Activated naive CD4-positive, alpha-beta T cell treated with anti-CD3 and anti-CD28 coated beads, Interleukin-2, amount 50 U/mL, for 24 hours (primary cell): ENCODE measurements around the gene GPA33.

Experiments used
- H3K27ac Mint-ChIP-seq: one replicate; pipeline ENCODE4 v1.8.0; 2021; ENCODE audit warnings: mild to moderate bottlenecking, mixed read lengths
- H3K27me3 Mint-ChIP-seq: one replicate; pipeline ENCODE4 v1.8.0; 2021; ENCODE audit warnings: mixed read lengths
- H3K36me3 Mint-ChIP-seq: one replicate; pipeline ENCODE4 v1.8.0; 2021; ENCODE audit warnings: mixed read lengths
- H3K4me1 Mint-ChIP-seq: one replicate; pipeline ENCODE4 v1.8.0; 2021; ENCODE audit warnings: mixed read lengths
- H3K4me3 Mint-ChIP-seq: one replicate; pipeline ENCODE4 v1.8.0; 2021; ENCODE audit warnings: mild to moderate bottlenecking, mixed read lengths
- H3K9me3 Mint-ChIP-seq: one replicate; pipeline ENCODE4 v1.8.0; 2021; ENCODE audit warnings: mixed read lengths

GPA33 gene

DNA sequence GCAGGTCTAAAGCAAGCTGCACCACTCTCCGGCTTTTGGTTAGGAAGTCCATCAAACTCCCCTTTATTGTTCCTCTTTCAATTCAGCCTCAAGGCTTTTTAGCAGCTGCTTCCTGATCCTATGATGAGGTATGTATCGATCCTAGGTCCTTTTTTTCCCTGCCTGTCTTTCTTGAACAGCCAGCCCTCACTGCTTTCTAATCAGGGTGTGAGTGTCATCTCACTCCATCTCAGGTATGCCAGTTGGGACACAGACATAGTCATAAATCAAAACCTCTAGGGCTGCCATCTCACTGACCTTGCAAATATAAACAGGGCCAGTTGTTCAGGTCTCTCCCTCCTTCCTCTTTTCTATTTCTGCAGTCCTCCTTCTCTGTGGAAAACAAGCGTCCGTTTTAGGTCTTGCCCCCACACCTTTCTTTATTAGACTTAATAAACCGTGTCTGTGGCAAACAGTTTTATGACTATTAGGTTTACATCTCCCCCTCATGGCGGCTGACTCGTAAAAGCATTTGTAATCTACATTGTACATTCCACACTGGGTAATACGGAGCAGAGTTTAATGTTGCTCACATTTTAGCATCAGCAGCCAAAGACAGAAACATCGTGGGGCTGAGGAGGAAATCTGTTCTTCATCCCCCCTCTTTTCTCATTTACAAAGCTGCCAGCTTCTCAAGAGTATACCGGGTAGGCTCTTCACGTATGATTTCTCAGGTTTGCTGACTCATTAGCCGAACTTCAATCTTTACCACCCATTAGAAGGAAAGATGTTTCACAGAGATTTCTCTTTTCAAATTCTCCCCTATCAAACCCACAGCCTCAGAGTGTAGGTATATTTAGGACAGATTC lies 15.3 kb upstream of the GPA33 start:
- H3K4me3 Mint-ChIP-seq = peak overlapping the region; percentile 27
- peak overlapping the region; percentile 43 for H3K27ac Mint-ChIP-seq
- H3K4me1 Mint-ChIP-seq = peaks cover 62% of the 10 kb centered on the region
- no peaks in the 10 kb centered on the region for H3K27me3 Mint-ChIP-seq
- no peaks in the 10 kb centered on the region for H3K9me3 Mint-ChIP-seq
- H3K36me3 Mint-ChIP-seq = peaks cover 6% of the 10 kb centered on the region

- peaks cover 3% of the 10 kb centered on the region for H3K9me3 Mint-ChIP-seq
- peaks cover 49% of the 10 kb centered on the region for H3K4me1 Mint-ChIP-seq
- H3K36me3 Mint-ChIP-seq = no peaks in the 10 kb centered on the region
- H3K27ac Mint-ChIP-seq = peak overlapping the region; percentile 59
- no peaks in the 10 kb centered on the region for H3K27me3 Mint-ChIP-seq
- peak overlapping the region; percentile 53 for H3K4me3 Mint-ChIP-seq
Observed at GRCh38 chr1:167104256-167104633, 14.1 kb upstream of the GPA33 start.

DNA sequence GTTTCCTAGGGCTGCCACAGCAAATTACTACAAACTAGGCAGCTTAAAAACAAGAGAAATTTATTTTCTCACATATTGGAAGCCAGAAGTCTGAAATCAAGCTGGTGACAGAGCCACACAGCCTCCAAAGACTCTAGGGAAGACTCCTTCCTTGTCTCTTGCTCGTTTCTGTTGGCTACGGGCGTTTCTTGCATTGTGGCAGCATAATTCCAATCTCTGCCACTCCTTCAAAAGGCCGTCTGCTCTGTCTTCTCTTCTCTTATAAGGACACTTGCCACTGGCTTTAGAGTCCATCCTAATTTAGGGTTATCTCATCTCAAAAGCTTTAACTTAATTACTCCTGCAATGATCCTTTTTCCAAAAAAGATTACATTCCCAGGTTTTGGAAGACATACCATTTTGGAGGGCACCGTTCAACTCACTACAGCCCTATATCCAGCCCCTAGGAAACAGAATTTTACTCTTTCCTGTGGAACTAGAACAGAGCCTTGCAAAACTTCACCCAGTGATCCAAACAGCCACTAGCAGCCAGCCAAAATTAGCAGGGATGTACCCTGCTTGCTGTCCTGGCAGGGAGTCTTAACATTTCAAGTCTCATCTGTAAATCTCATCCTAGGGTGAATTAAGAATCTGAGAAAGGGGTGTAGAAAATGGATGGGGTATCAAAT lies 12.9 kb upstream of the GPA33 start:
- Mint-ChIP-seq H3K27me3 (no peaks in the 10 kb centered on the region), H3K9me3 (peaks cover 6% of the 10 kb centered on the region), H3K4me1 (peaks cover 37% of the 10 kb centered on the region), H3K36me3 (no peaks in the 10 kb centered on the region), H3K4me3 (no peak overlapping the region), H3K27ac (peak overlapping the region; percentile 35)

GRCh38 chr1:167101754-167102153 lies 11.6 kb upstream of the GPA33 start:
- no peaks in the 10 kb centered on the region for H3K36me3 Mint-ChIP-seq
- peaks cover 33% of the 10 kb centered on the region for H3K4me1 Mint-ChIP-seq
- H3K27me3 Mint-ChIP-seq = no peaks in the 10 kb centered on the region
- H3K4me3 Mint-ChIP-seq = no peak overlapping the region
- H3K27ac Mint-ChIP-seq = no peak overlapping the region
- H3K9me3 Mint-ChIP-seq = peaks cover 6% of the 10 kb centered on the region

GRCh38 chr1:167100730-167101129 lies 10.6 kb upstream of the GPA33 start:
- no peaks in the 10 kb centered on the region for H3K27me3 Mint-ChIP-seq
- peaks cover 31% of the 10 kb centered on the region for H3K4me1 Mint-ChIP-seq
- peaks cover 6% of the 10 kb centered on the region for H3K9me3 Mint-ChIP-seq
- H3K27ac Mint-ChIP-seq = no peak overlapping the region
- H3K36me3 Mint-ChIP-seq = no peaks in the 10 kb centered on the region
- no peak overlapping the region for H3K4me3 Mint-ChIP-seq

DNA sequence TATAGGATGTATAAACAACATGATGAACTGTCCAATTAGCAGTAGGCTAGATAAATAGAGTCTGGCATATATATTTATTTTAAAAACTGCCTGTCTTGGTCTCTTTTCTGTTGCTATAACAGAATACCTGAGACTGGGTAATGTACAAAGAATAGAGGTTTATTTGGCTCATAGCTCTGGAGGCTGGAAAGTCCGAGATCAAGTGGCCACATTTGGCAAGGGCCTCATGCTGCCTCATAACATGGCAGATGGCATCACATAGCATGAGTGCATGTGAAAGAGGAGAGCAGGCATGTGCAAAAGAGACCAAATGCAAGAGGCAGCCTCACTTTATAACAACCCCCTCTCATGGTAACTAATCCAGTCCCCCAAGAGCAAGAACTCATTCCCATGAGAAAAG lies 9.7 kb upstream of the GPA33 start:
- Mint-ChIP-seq H3K36me3 (no peaks in the 10 kb centered on the region), H3K4me3 (no peak overlapping the region), H3K9me3 (peaks cover 6% of the 10 kb centered on the region), H3K27me3 (no peaks in the 10 kb centered on the region), H3K4me1 (peaks cover 31% of the 10 kb centered on the region), H3K27ac (no peak overlapping the region)

DNA sequence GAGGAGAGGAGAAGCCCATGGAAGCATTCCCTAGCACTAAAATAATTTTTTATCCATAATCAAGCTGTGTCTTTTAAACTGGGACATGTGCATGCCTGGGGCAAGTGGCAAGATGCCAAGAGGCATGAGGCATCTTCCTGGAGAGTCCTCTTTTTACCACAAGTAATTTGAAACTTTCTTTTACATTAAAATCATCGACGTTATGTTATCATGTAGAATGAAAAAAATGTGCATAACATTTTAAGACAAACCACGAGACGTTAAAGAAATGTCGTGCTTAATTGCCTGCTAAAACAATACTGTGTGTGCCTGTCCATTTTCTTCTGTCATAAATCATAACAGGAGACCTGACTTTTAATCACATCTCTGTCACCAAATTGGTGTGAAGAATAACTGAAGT lies 5.2 kb upstream of the GPA33 start:
- Mint-ChIP-seq H3K27ac (no peak overlapping the region), H3K4me1 (peaks cover 37% of the 10 kb centered on the region), H3K36me3 (no peaks in the 10 kb centered on the region), H3K27me3 (no peaks in the 10 kb centered on the region), H3K4me3 (no peak overlapping the region), H3K9me3 (peaks cover 6% of the 10 kb centered on the region)

- Mint-ChIP-seq H3K27me3 (no peaks in the 10 kb centered on the region), H3K9me3 (peaks cover 6% of the 10 kb centered on the region), H3K4me1 (peaks cover 44% of the 10 kb centered on the region), H3K27ac (no peak overlapping the region), H3K4me3 (no peak overlapping the region), H3K36me3 (no peaks in the 10 kb centered on the region)
Observed at GRCh38 chr1:167094690-167095089, 4.5 kb upstream of the GPA33 start.

DNA sequence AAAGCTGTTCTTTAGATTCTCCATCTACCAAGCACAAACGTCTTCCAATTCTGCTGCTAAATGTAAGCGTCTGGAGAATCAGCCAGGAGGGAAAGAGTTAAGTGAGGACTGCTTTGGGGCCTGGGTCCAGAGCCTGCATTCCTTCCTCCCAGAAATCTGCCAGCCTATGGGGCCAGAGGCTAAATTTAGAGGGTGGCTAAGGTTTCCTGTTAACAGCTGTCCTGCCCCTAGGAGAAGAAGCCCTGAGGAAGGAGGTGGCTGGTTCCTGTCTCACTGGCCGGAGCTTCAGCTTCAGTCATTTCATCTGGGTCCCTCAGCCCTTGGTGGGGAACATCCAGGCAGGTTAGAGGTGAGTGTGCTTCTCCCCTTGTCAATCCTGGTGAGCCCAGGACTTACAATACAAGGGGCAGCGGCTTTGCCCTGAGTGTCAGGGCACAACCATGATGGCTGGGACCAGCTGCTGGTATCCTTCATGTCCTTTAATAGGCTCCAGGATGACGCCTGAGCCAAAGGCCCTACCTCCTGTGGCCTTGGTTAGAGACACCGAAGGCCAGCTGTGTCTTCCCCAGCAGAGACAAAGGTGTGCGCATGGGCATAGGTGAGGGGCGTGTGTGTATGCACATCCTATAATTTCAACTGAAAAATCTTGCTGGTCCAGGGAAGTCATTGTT lies 3.8 kb upstream of the GPA33 start, which contains the start of gene STYXL2:
TSS of gene STYXL2 (plus strand) at position 230 of the 671 bp plus-strand sequence. CDS start 775 bp downstream, outside the sequence.
- peak within 1 kb of the TSS; percentile 69 for H3K27ac Mint-ChIP-seq
- no peak within 1 kb of the TSS for H3K4me3 Mint-ChIP-seq
- H3K4me1 Mint-ChIP-seq = peaks cover 51% of the 10 kb centered on the region
- no peaks in the 10 kb centered on the region for H3K36me3 Mint-ChIP-seq
- H3K9me3 Mint-ChIP-seq = no peaks in the 10 kb centered on the region
- H3K27me3 Mint-ChIP-seq = no peaks in the 10 kb centered on the region

GRCh38 chr1:167092653-167093052 lies 2.5 kb upstream of the GPA33 start:
- peaks cover 64% of the 10 kb centered on the region for H3K4me1 Mint-ChIP-seq
- H3K36me3 Mint-ChIP-seq = no peaks in the 10 kb centered on the region
- H3K27me3 Mint-ChIP-seq = no peaks in the 10 kb centered on the region
- H3K9me3 Mint-ChIP-seq = no peaks in the 10 kb centered on the region
- no peak overlapping the region for H3K27ac Mint-ChIP-seq
- H3K4me3 Mint-ChIP-seq = no peak overlapping the region

DNA sequence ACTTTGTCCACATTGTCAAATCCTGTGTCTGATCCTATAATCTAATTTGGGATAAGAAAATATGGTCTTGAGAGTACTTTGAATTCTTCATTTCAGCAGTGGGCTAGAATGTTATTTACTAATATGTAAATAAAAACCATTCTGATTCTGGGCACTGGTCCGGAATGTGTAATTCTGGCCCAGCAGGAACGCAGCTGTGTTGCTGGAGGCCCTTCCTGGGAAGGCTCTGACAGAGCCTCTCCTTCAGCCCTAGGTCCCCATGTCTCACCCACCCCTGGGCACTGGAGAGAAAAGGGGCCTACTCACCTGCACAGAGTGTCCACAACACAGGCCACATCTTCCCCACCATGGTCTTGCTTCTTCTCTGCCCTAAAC lies 251 bp downstream of the GPA33 start:
- peak overlapping the region; percentile 92 for H3K27ac Mint-ChIP-seq
- H3K36me3 Mint-ChIP-seq = peaks cover 1% of the 10 kb centered on the region
- peak overlapping the region; percentile 81 for H3K4me3 Mint-ChIP-seq
- H3K27me3 Mint-ChIP-seq = no peaks in the 10 kb centered on the region
- no peaks in the 10 kb centered on the region for H3K9me3 Mint-ChIP-seq
- peaks cover 54% of the 10 kb centered on the region for H3K4me1 Mint-ChIP-seq

DNA sequence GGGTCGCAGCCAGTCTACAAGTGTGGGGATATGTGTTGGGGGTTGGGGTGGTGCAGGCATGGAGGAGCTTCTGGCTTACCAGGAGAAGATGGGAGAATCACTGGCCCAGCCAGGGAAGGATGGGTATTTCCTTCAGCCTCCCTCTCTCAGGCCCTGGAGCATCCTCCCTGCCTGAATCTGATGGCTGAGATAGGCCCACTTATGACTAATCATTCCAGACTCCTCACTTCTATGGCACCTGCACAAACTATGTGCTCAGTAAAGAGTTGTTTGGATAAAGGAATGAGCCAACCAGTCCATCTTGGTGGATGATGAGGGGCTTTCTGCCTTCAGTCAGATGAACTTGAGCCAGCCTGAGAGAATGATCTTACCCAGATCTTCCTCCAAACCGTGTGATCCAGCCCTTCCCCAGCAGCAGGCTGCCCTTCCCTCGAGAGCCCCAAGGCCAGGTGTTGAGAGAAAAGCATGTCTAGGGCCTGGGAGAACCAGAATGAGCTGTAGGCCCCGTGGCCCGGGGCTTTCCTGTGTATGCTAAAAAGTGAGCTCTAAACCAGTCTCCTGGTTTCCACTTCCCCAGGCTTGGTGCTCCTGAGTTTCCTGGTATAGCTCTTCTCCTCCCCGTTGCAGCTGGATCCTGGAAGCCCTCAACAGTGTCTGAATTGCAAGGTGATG lies 1.3 kb downstream of the GPA33 start:
- peaks cover 50% of the 10 kb centered on the region for H3K4me1 Mint-ChIP-seq
- H3K4me3 Mint-ChIP-seq = peak overlapping the region; percentile 81
- peaks cover 1% of the 10 kb centered on the region for H3K36me3 Mint-ChIP-seq
- H3K9me3 Mint-ChIP-seq = no peaks in the 10 kb centered on the region
- H3K27me3 Mint-ChIP-seq = no peaks in the 10 kb centered on the region
- peak overlapping the region; percentile 92 for H3K27ac Mint-ChIP-seq

- peaks cover 6% of the 10 kb centered on the region for H3K36me3 Mint-ChIP-seq
- peak overlapping the region; percentile 24 for H3K4me3 Mint-ChIP-seq
- no peaks in the 10 kb centered on the region for H3K9me3 Mint-ChIP-seq
- no peaks in the 10 kb centered on the region for H3K27me3 Mint-ChIP-seq
- no peak overlapping the region for H3K27ac Mint-ChIP-seq
- H3K4me1 Mint-ChIP-seq = peaks cover 38% of the 10 kb centered on the region
Observed at GRCh38 chr1:167086768-167087167, 3.4 kb downstream of the GPA33 start.

GRCh38 chr1:167086033-167086432 lies 4.1 kb downstream of the GPA33 start:
- Mint-ChIP-seq H3K4me3 (no peak overlapping the region), H3K27me3 (no peaks in the 10 kb centered on the region), H3K27ac (no peak overlapping the region), H3K4me1 (peaks cover 34% of the 10 kb centered on the region), H3K36me3 (peaks cover 9% of the 10 kb centered on the region), H3K9me3 (no peaks in the 10 kb centered on the region)

GRCh38 chr1:167084757-167085156 lies 5.4 kb downstream of the GPA33 start:
- H3K4me1 Mint-ChIP-seq = peaks cover 21% of the 10 kb centered on the region
- no peak overlapping the region for H3K27ac Mint-ChIP-seq
- no peaks in the 10 kb centered on the region for H3K9me3 Mint-ChIP-seq
- no peak overlapping the region for H3K4me3 Mint-ChIP-seq
- H3K27me3 Mint-ChIP-seq = no peaks in the 10 kb centered on the region
- peaks cover 12% of the 10 kb centered on the region for H3K36me3 Mint-ChIP-seq
